ENCODE measurements around the gene C17orf78. TPM values are rescaled to one million over a fixed set of nuclear protein-coding genes. Genes with fewer than 3 reads are reported as not detected.

C17orf78 gene
- total and polyA plus RNA-seq, 4 donors, result not detected

DNA sequence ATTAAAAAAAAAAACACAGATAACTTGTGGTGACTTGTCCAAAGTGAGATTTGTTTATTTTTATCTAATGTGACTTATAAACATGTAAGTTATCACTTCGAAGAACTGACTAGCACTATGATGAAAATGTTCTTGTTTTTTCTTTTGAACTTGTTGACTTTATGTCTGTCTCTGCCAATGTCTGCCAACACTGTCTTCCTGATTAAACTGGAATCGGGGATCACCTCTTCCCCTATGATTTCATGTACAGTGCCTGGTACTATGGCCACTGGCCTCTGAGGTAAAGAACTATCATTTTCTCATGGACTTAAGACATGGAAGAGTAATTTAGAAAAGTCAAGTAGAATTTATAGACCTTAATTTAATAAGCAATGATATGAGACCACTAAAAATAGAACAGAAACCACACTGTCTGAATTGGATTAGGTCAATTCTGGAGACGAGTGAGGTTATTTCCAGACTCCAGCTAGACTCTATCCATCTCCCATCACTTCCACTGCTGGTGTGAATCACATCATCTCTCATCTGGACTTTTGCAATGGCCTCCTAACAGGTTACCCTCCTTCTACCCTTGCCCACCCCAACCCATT is 8.9 kb downstream of the C17orf78 start:
- TF ChIP-seq, protein P1, sequence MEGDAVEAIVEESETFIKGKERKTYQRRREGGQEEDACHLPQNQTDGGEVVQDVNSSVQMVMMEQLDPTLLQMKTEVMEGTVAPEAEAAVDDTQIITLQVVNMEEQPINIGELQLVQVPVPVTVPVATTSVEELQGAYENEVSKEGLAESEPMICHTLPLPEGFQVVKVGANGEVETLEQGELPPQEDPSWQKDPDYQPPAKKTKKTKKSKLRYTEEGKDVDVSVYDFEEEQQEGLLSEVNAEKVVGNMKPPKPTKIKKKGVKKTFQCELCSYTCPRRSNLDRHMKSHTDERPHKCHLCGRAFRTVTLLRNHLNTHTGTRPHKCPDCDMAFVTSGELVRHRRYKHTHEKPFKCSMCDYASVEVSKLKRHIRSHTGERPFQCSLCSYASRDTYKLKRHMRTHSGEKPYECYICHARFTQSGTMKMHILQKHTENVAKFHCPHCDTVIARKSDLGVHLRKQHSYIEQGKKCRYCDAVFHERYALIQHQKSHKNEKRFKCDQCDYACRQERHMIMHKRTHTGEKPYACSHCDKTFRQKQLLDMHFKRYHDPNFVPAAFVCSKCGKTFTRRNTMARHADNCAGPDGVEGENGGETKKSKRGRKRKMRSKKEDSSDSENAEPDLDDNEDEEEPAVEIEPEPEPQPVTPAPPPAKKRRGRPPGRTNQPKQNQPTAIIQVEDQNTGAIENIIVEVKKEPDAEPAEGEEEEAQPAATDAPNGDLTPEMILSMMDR (IDR thresholded peaks at IDR 0.05; ENCODE audit: control extremely low read depth, extremely low read depth), result no peak
- DNase-seq, result no peak
- Histone ChIP-seq H3K36me3 (ENCODE audit: control insufficient read depth in 4 of 4, insufficient read depth in 4 of 4, low read length in 4 of 4) (no peaks in the 10 kb centered on the region), H3K4me3 (no peak overlapping the region), H3K4me1 (ENCODE audit: control insufficient read depth in 5 of 5, insufficient read depth in 5 of 5, low read length in 5 of 5) (peaks cover 0 to 3% (median 0%) of the 10 kb centered on the region in 5 donors), H3K9ac (ENCODE audit: insufficient read depth in 1 of 2, low read length in 2 of 2) (no peak overlapping the region), H3K27me3 (ENCODE audit: control insufficient read depth in 3 of 3, insufficient read depth in 3 of 3, low read length in 2 of 3) (no peaks in the 10 kb centered on the region), H3K9me3 (ENCODE audit: control insufficient read depth in 4 of 4, insufficient read depth in 3 of 4, low read length in 3 of 4) (no peaks in the 10 kb centered on the region), H3K27ac (ENCODE audit: low read depth in 1 of 2, low read length in 1 of 2) (no peak overlapping the region)
- WGBS, 2 donors, result 66 to 76% methylated on average over 3 of the region's 3 CpGs
- ATAC-seq (ENCODE audit: insufficient read depth, low FRiP score), result no peak

DNA sequence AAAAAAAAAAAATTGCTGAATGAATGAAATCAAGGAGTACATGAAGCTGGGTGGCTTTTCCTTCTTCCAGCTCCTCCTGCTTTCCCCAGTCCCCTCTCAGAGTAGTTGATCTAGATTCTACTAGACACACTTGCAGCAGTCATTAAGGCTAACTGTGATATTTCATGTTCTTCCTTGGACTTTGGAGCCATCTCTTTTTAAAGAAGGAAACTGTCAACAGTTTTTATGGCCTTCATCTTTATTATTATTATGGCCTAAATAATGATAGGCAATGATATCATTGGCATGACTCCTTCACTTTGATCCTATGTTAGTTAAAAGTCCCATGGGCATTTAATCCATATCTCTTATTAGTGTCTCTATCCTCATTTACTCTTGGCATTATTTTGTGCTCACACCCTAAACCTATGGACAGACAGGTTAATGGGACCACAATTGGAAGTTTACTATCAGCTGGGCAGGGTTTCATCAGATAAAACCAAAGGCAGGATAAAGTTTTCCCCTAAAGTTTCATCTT is 9.7 kb downstream of the C17orf78 start:
- Histone ChIP-seq H3K27ac (ENCODE audit: low read depth in 1 of 2, low read length in 1 of 2) (no peak overlapping the region), H3K36me3 (ENCODE audit: control insufficient read depth in 4 of 4, insufficient read depth in 4 of 4, low read length in 4 of 4) (no peaks in the 10 kb centered on the region), H3K27me3 (ENCODE audit: control insufficient read depth in 3 of 3, insufficient read depth in 3 of 3, low read length in 2 of 3) (no peaks in the 10 kb centered on the region), H3K4me3 (no peak overlapping the region), H3K4me1 (ENCODE audit: control insufficient read depth in 5 of 5, insufficient read depth in 5 of 5, low read length in 5 of 5) (peaks cover 0 to 3% (median 0%) of the 10 kb centered on the region in 5 donors), H3K9me3 (ENCODE audit: control insufficient read depth in 4 of 4, insufficient read depth in 3 of 4, low read length in 3 of 4) (no peaks in the 10 kb centered on the region), H3K9ac (ENCODE audit: insufficient read depth in 1 of 2, low read length in 2 of 2) (no peak overlapping the region)
- TF ChIP-seq, protein P1 (IDR thresholded peaks at IDR 0.05; ENCODE audit: control extremely low read depth, extremely low read depth), result no peak
- no peak for ATAC-seq (ENCODE audit: insufficient read depth, low FRiP score)
- DNase-seq, result no peak

DNA sequence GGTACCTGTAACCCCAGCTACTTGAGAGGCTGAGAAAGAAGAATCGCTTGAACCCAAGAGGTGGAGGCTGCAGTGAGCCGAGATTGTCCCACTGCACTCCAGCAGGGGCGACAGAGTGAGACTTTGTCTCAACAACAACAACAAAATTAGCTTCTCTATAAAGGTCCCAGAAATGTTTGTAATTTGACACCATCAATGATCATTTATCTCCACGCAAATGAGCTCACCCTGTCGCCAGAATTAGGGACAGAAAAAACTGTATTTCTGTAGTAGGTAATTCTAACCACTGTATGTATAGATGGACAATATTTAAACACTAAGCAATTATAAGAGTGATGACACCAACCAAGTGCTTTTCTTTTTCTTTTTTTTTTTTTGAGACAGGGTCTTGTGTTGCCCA is 10.7 kb downstream of the C17orf78 start:
- Histone ChIP-seq H3K36me3 (ENCODE audit: control insufficient read depth in 4 of 4, insufficient read depth in 4 of 4, low read length in 4 of 4) (no peaks in the 10 kb centered on the region), H3K27me3 (ENCODE audit: control insufficient read depth in 3 of 3, insufficient read depth in 3 of 3, low read length in 2 of 3) (no peaks in the 10 kb centered on the region), H3K27ac (ENCODE audit: low read depth in 1 of 2, low read length in 1 of 2) (no peak overlapping the region), H3K9me3 (ENCODE audit: control insufficient read depth in 4 of 4, insufficient read depth in 3 of 4, low read length in 3 of 4) (no peaks in the 10 kb centered on the region), H3K4me1 (ENCODE audit: control insufficient read depth in 5 of 5, insufficient read depth in 5 of 5, low read length in 5 of 5) (peaks cover 0 to 3% (median 0%) of the 10 kb centered on the region in 5 donors), H3K9ac (ENCODE audit: insufficient read depth in 1 of 2, low read length in 2 of 2) (no peak overlapping the region), H3K4me3 (no peak overlapping the region)
- no peak for DNase-seq
- WGBS, 2 donors, result 93 to 98% methylated on average over 5 of the region's 5 CpGs
- TF ChIP-seq, protein P1 (IDR thresholded peaks at IDR 0.05; ENCODE audit: control extremely low read depth, extremely low read depth), result no peak
- ATAC-seq (ENCODE audit: insufficient read depth, low FRiP score), result no peak

DNA sequence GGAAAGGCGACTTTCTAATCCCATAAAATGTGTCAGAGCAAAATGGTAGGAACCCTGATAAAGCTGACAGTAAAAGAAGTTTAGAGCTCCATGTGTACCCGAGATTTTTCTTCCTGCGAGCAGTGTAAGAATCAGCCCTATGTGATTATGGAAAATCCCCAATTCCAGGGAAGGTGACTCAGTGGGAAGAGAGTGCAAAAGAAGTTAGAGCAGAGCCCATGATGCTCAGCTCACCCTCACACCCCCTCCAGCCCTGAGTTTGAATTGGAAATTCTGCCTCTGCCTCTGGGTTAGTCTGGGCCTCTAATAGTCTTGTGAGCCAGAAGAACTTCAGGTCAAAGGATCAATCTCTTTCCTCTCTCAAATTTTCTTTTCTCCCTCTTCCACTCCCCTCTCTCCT is 12.5 kb downstream of the C17orf78 start:
- Histone ChIP-seq H3K4me3 (no peak overlapping the region), H3K36me3 (ENCODE audit: control insufficient read depth in 4 of 4, insufficient read depth in 4 of 4, low read length in 4 of 4) (no peaks in the 10 kb centered on the region), H3K27me3 (ENCODE audit: control insufficient read depth in 3 of 3, insufficient read depth in 3 of 3, low read length in 2 of 3) (no peaks in the 10 kb centered on the region), H3K9ac (ENCODE audit: insufficient read depth in 1 of 2, low read length in 2 of 2) (no peak overlapping the region), H3K27ac (ENCODE audit: low read depth in 1 of 2, low read length in 1 of 2) (no peak overlapping the region), H3K4me1 (ENCODE audit: control insufficient read depth in 5 of 5, insufficient read depth in 5 of 5, low read length in 5 of 5) (peaks cover 0 to 9% (median 0%) of the 10 kb centered on the region in 5 donors), H3K9me3 (ENCODE audit: control insufficient read depth in 4 of 4, insufficient read depth in 3 of 4, low read length in 3 of 4) (no peaks in the 10 kb centered on the region)
- TF ChIP-seq, protein P1 (IDR thresholded peaks at IDR 0.05; ENCODE audit: control extremely low read depth, extremely low read depth), result no peak
- DNase-seq (no peak), ATAC-seq (ENCODE audit: insufficient read depth, low FRiP score) (no peak)
- WGBS, 2 donors, result 95 to 100% methylated on average over 3 of the region's 3 CpGs
